Mesendoderm (in vitro differentiated cells): ENCODE results near the gene CLN5.

Source experiments
- DNase-seq: peaks from one replicate; pipeline ENCODE4 v3.0.0; 2013
- H2AK5ac ChIP-seq: 2 replicates; pipeline ENCODE4 v1.6.1; 2013; ENCODE audit warnings: low read length, inconsistent platforms
- H2BK120ac ChIP-seq: 2 replicates; pipeline ENCODE4 v1.6.1; 2013; ENCODE audit warnings: low read depth, mild to moderate bottlenecking, low read length, moderate library complexity, mixed read lengths
- H2BK15ac ChIP-seq: replicated peaks from 2 replicates; pipeline ENCODE4 v1.6.1; 2013; ENCODE audit warnings: low read depth, mild to moderate bottlenecking, moderate library complexity
- H2BK5ac ChIP-seq: 2 replicates; pipeline ENCODE4 v1.6.1; 2013; ENCODE audit warnings: low read length, inconsistent platforms
- H3K18ac ChIP-seq: 2 replicates; pipeline ENCODE4 v1.6.1; 2013; ENCODE audit warnings: mild to moderate bottlenecking, low read length, mixed read lengths
- H3K23ac ChIP-seq: one replicate; pipeline ENCODE4 v1.6.1; 2013; ENCODE audit warnings: low read length
- H3K27ac ChIP-seq: 2 replicates; pipeline ENCODE4 v1.5.1; 2013; ENCODE audit warnings: low read depth, mild to moderate bottlenecking, inconsistent platforms, low read length, moderate library complexity
- H3K27me3 ChIP-seq: 2 replicates; pipeline ENCODE4 v1.6.1; 2013; ENCODE audit warnings: low read length, control low read depth, mild to moderate bottlenecking, inconsistent platforms; ENCODE audit not compliant: insufficient read depth, poor library complexity
- H3K36me3 ChIP-seq: 2 replicates; pipeline ENCODE4 v1.6.1; 2013; ENCODE audit warnings: low read length, inconsistent platforms; ENCODE audit not compliant: control insufficient read depth, insufficient read depth
- H3K4ac ChIP-seq: one replicate; pipeline ENCODE4 v1.6.1; 2013; ENCODE audit warnings: low read depth, mild to moderate bottlenecking, low read length, moderate library complexity
- H3K4me1 ChIP-seq: 2 replicates; pipeline ENCODE4 v1.6.1; 2013; ENCODE audit warnings: low read depth, low read length, inconsistent platforms; ENCODE audit not compliant: control insufficient read depth
- H3K4me2 ChIP-seq: 2 replicates; pipeline ENCODE4 v1.6.1; 2013; ENCODE audit warnings: low read length
- H3K4me3 ChIP-seq: 2 replicates; pipeline ENCODE4 v1.5.1; 2013; ENCODE audit warnings: mild to moderate bottlenecking, low read length
- H3K56ac ChIP-seq: one replicate; pipeline ENCODE4 v1.6.1; 2013; ENCODE audit warnings: low read length
- H3K79me1 ChIP-seq: 2 replicates; pipeline ENCODE4 v1.6.1; 2013; ENCODE audit warnings: low read length, inconsistent platforms
- H3K79me2 ChIP-seq: 2 replicates; pipeline ENCODE4 v1.6.1; 2013; ENCODE audit warnings: mild to moderate bottlenecking, low read length; ENCODE audit not compliant: control insufficient read depth, insufficient read depth
- H3K9ac ChIP-seq: 2 replicates; pipeline ENCODE4 v1.6.1; 2013; ENCODE audit warnings: low read length, inconsistent platforms
- H4K5ac ChIP-seq: one replicate; pipeline ENCODE4 v1.6.1; 2013; ENCODE audit warnings: low read length
- H4K8ac ChIP-seq: one replicate; pipeline ENCODE4 v1.6.1; 2013; ENCODE audit warnings: low read depth, mild to moderate bottlenecking, control low read depth, low read length, moderate library complexity
- WGBS: extraction: QIAGEN DNeasy Blood & Tissue Kit; methylation state at CpG from one replicate; pipeline ENCODE4 v1.1.7; 2013; ENCODE audit warnings: low lambda C conversion rate, missing lambda C conversion rate; ENCODE audit not compliant: insufficient coverage; ENCODE audit errors: extremely low coverage; 5-methylcytosine and 5-hydroxymethylcytosine counted together

CLN5 gene

GRCh38 chr13:77040835-77041234 lies 49.0 kb downstream of the CLN5 start:
- Histone ChIP-seq H2BK15ac (no peak overlapping the region), H3K9ac (no peak overlapping the region), H3K56ac (no peak overlapping the region), H3K79me1 (no peaks in the 10 kb centered on the region), H2BK5ac (no peak overlapping the region), H3K79me2 (no peaks in the 10 kb centered on the region), H3K4ac (no peak overlapping the region), H3K4me1 (no peaks in the 10 kb centered on the region), H4K5ac (no peak overlapping the region), H3K36me3 (no peaks in the 10 kb centered on the region), H2BK120ac (no peak overlapping the region), H2AK5ac (no peak overlapping the region), H4K8ac (no peak overlapping the region), H3K23ac (no peak overlapping the region), H3K18ac (no peak overlapping the region), H3K27ac (no peak overlapping the region), H3K4me3 (no peak overlapping the region), H3K4me2 (no peak overlapping the region), H3K27me3 (no peaks in the 10 kb centered on the region)
- no CpG with 5 or more reads among the region's 9 CpGs for WGBS
- DNase-seq: no peak

- H2BK120ac ChIP-seq: no peak overlapping the region
- H3K27me3 ChIP-seq: no peaks in the 10 kb centered on the region
- H3K4ac ChIP-seq: no peak overlapping the region
- H3K79me1 ChIP-seq: no peaks in the 10 kb centered on the region
- no peak overlapping the region for H2BK5ac ChIP-seq
- H3K56ac ChIP-seq: no peak overlapping the region
- H4K8ac ChIP-seq: no peak overlapping the region
- H3K9ac ChIP-seq: no peak overlapping the region
- peaks cover 2% of the 10 kb centered on the region for H3K4me1 ChIP-seq
- H2BK15ac ChIP-seq: no peak overlapping the region
- H3K23ac ChIP-seq: no peak overlapping the region
- H3K4me3 ChIP-seq: no peak overlapping the region
- H3K27ac ChIP-seq: no peak overlapping the region
- H2AK5ac ChIP-seq: no peak overlapping the region
- no peak overlapping the region for H3K18ac ChIP-seq
- no CpG with 5 or more reads among the region's 5 CpGs for WGBS
- no peak overlapping the region for H3K4me2 ChIP-seq
- no peaks in the 10 kb centered on the region for H3K79me2 ChIP-seq
- H3K36me3 ChIP-seq: no peaks in the 10 kb centered on the region
- no peak overlapping the region for H4K5ac ChIP-seq
- DNase-seq: no peak
These were observed 50.8 kb downstream of the CLN5 start for GRCh38 chr13:77042566-77043177.

- H2BK5ac ChIP-seq: peak overlapping the region; percentile 40
- no peak overlapping the region for H3K4me2 ChIP-seq
- H3K9ac ChIP-seq: no peak overlapping the region
- H3K4me3 ChIP-seq: no peak overlapping the region
- H4K5ac ChIP-seq: no peak overlapping the region
- H4K8ac ChIP-seq: no peak overlapping the region
- no peaks in the 10 kb centered on the region for H3K79me1 ChIP-seq
- no CpG with 5 or more reads among the region's 8 CpGs for WGBS
- H2BK15ac ChIP-seq: no peak overlapping the region
- H3K18ac ChIP-seq: peak overlapping the region; percentile 40
- H3K27ac ChIP-seq: peak overlapping the region; percentile 64
- H3K23ac ChIP-seq: no peak overlapping the region
- H3K56ac ChIP-seq: peak overlapping the region; percentile 30
- no peaks in the 10 kb centered on the region for H3K36me3 ChIP-seq
- peak; percentile 92 for DNase-seq
- H2BK120ac ChIP-seq: no peak overlapping the region
- no peaks in the 10 kb centered on the region for H3K79me2 ChIP-seq
- H3K27me3 ChIP-seq: no peaks in the 10 kb centered on the region
- H3K4ac ChIP-seq: no peak overlapping the region
- H3K4me1 ChIP-seq: peaks cover 2% of the 10 kb centered on the region
- no peak overlapping the region for H2AK5ac ChIP-seq
These were observed 55.9 kb downstream of the CLN5 start for GRCh38 chr13:77047649-77048343.

- Histone ChIP-seq H3K27me3 (no peaks in the 10 kb centered on the region), H3K4me2 (no peak overlapping the region), H2AK5ac (no peak overlapping the region), H4K5ac (no peak overlapping the region), H3K23ac (no peak overlapping the region), H2BK5ac (no peak overlapping the region), H3K4ac (no peak overlapping the region), H3K4me3 (no peak overlapping the region), H3K79me1 (no peaks in the 10 kb centered on the region), H3K4me1 (peaks cover 2% of the 10 kb centered on the region), H2BK120ac (no peak overlapping the region), H3K27ac (peak overlapping the region; percentile 35), H4K8ac (no peak overlapping the region), H3K56ac (no peak overlapping the region), H2BK15ac (no peak overlapping the region), H3K79me2 (no peaks in the 10 kb centered on the region), H3K18ac (no peak overlapping the region), H3K36me3 (no peaks in the 10 kb centered on the region), H3K9ac (no peak overlapping the region)
- WGBS: no CpG with 5 or more reads among the region's 4 CpGs
- DNase-seq: peak; percentile 75
These were observed 56.8 kb downstream of the CLN5 start for GRCh38 chr13:77048681-77049080.

GRCh38 chr13:77053192-77053591 lies 61.3 kb downstream of the CLN5 start:
- Histone ChIP-seq H4K5ac (no peak overlapping the region), H3K4me2 (no peak overlapping the region), H4K8ac (no peak overlapping the region), H3K79me2 (no peaks in the 10 kb centered on the region), H3K27ac (no peak overlapping the region), H2AK5ac (no peak overlapping the region), H3K4me3 (no peak overlapping the region), H3K79me1 (no peaks in the 10 kb centered on the region), H2BK120ac (no peak overlapping the region), H3K9ac (no peak overlapping the region), H3K18ac (no peak overlapping the region), H2BK15ac (no peak overlapping the region), H3K23ac (no peak overlapping the region), H3K36me3 (no peaks in the 10 kb centered on the region), H3K4me1 (no peaks in the 10 kb centered on the region), H3K27me3 (no peaks in the 10 kb centered on the region), H3K4ac (no peak overlapping the region), H3K56ac (no peak overlapping the region), H2BK5ac (no peak overlapping the region)
- DNase-seq: no peak
- WGBS: no CpG with 5 or more reads among the region's 4 CpGs
